ENCODE results near the gene SHANK3. TPM values are rescaled to one million over a fixed set of nuclear protein-coding genes. Genes with fewer than 3 reads are reported as not detected.

The SHANK3 gene
- total RNA-seq (2014; rRNA removed; shearing (Covaris generic)) = 0.29 and 0.30 TPM in 2 replicates

DNA sequence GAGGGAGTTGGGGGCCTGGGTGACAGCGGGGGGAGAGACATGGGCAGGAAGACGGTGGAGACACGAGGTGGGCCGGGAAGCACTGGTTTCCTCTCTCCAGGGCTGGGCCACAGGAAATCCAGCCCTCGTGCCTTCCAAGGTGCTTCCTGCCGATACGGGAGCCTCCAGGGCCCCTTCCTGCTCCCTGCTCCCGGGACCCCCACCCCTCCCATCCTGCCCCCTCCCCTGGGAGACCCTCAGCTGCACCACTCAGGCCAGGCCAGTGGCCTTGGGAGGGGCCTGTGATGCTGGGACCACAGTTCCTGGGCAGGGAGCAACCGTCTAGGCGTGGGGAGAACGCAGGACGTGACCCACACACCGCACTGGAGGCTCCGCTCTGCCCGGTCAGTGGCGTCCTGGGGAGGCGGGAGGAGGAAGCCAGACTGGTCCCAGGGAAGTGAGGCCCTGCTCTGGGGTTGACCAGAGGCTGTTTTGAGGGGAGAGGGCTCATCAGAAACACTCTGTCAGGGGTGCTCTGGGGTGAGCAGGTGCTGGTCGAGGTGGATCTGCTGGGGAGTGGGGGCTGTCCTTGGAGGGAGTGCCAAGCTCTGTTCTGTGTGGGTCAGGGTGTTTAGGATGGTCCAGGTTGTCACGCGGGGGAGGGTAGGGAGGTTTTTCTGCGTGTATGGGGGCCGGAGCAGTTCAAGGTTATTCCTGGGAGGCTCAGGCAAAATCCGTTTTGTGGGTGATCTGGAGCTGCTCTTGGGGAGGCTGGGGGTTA lies at the start of gene SHANK3:
SHANK3 (plus strand) TSS at position 353 of the 760 bp plus-strand sequence.

DNA sequence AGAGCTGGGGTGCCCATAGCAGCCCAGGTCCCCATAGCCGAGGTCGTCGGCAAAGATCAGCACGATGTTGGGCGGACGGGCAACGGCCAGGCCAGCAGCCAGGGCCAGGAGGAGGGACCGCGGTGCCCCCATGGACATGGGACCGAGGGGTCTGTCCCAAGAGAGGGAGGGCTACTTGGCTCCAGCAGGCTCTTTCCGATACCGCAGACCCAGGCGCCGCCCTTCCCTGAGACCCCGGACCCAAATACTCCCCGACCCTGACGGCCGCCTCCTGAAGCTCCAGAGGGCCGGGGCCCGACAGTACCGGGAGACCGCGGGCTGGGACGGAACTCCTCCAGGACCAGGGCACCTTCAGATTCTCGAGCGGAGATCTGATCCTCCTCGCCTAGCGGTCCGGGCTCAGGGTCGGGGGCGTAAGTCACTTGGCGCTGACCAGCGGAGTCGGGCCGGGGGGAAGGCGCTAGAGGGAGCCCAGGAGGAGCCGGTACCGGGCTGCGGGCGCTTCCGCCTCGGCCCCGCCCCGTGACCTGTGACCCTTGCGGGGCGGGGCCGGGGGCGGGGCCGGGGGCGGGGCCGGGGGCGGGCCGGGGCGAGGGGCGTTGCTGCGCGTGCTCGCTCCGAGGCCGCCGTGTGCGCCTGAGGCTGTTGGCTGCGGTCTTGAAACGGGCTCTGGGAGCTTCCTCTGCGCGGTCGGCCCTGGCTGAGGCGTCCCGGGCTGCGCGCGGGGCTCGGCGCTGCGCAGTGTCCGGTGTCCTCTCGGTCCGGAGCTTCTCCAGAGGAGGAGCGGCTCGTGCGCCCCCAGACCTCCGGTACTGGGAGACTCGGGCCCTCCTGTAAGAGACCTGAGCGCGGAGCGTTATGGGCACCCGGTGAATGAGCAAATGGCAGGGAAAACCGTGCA lies 44.7 kb upstream of the SHANK3 start, which contains the start of gene ARSA:
ARSA (minus strand) TSS at position 511 of the 901 bp plus-strand sequence; CDS start at position 138, 373 bp downstream.

Small RNAs within 50 kb of the gene (small RNA-seq; reads per million reads assigned to genes)
- gene RF00019 (not detected), gene RNU6-409P (not detected)

Other genes with a start within 250 kb of the SHANK3 start
- 51.5 and 55.0 TPM in 2 replicates for gene SBF1, start 197.8 kb upstream of the SHANK3 start, total RNA-seq (2014; rRNA removed; shearing (Covaris generic))
- 6.3 and 7.4 TPM in 2 replicates for gene ADM2, start 191.3 kb upstream of the SHANK3 start, total RNA-seq (2014; rRNA removed; shearing (Covaris generic))
- gene MIOX, start 186.0 kb upstream of the SHANK3 start, total RNA-seq (2014; rRNA removed; shearing (Covaris generic)) = 0.34 TPM in 1 of 2 replicates, not detected in the other
- 21.6 and 26.6 TPM in 2 replicates for gene LMF2, start 165.1 kb upstream of the SHANK3 start, total RNA-seq (2014; rRNA removed; shearing (Covaris generic))
- 64.5 and 68.5 TPM in 2 replicates for gene NCAPH2, start 164.6 kb upstream of the SHANK3 start, total RNA-seq (2014; rRNA removed; shearing (Covaris generic))
- gene SCO2, start 147.2 kb upstream of the SHANK3 start, total RNA-seq (2014; rRNA removed; shearing (Covaris generic)) = 3.2 and 7.3 TPM in 2 replicates
- 1.1 and 1.5 TPM in 2 replicates for gene TYMP, start 142.8 kb upstream of the SHANK3 start, total RNA-seq (2014; rRNA removed; shearing (Covaris generic))
- 0.34 TPM in 1 of 2 replicates, not detected in the other for gene KLHDC7B, start 126.9 kb upstream of the SHANK3 start, total RNA-seq (2014; rRNA removed; shearing (Covaris generic))
- not detected in 2 replicates for gene SYCE3, start 109.9 kb upstream of the SHANK3 start, total RNA-seq (2014; rRNA removed; shearing (Covaris generic))
- gene CPT1B, start 94.4 kb upstream of the SHANK3 start, total RNA-seq (2014; rRNA removed; shearing (Covaris generic)) = 8.2 and 18.8 TPM in 2 replicates
- 19.5 and 20.7 TPM in 2 replicates for gene CHKB, start 90.0 kb upstream of the SHANK3 start, total RNA-seq (2014; rRNA removed; shearing (Covaris generic))
- 0.03 and 0.04 TPM in 2 replicates for gene MAPK8IP2, start 72.0 kb upstream of the SHANK3 start, total RNA-seq (2014; rRNA removed; shearing (Covaris generic))
- 7.7 and 8.0 TPM in 2 replicates for gene ARSA, start 44.7 kb upstream of the SHANK3 start, total RNA-seq (2014; rRNA removed; shearing (Covaris generic))
- 1.1 TPM in 1 of 2 replicates, not detected in the other for gene ACR, start 65.4 kb downstream of the SHANK3 start, total RNA-seq (2014; rRNA removed; shearing (Covaris generic))
- gene RABL2B, start 110.8 kb downstream of the SHANK3 start, total RNA-seq (2014; rRNA removed; shearing (Covaris generic)) = 11.0 and 12.8 TPM in 2 replicates